Measurements from ENCODE around the gene B3GALNT1.

B3GALNT1 gene

GRCh38 chr3:161083131-161083530, 22.0 kb downstream of the B3GALNT1 start:
- no peak for DNase-seq (ENCODE audit: low spot score)
- in situ Hi-C loops (cut with MboI; ENCODE audit: low pct_unique_long_range_greater_than_20kb, low sequenced_read_pairs, unreplicated experiment): no loop called here
- no peak for TF ChIP-seq CTCF (IDR thresholded peaks at IDR 0.05; ENCODE audit: extremely low read depth, insufficient read depth, missing control alignments)

- in situ Hi-C loops (cut with MboI; ENCODE audit: low pct_unique_long_range_greater_than_20kb, low sequenced_read_pairs, unreplicated experiment): no loop called here
- no peak for DNase-seq (ENCODE audit: low spot score)
- TF ChIP-seq CTCF (IDR thresholded peaks at IDR 0.05; ENCODE audit: extremely low read depth, insufficient read depth, missing control alignments): no peak
These were observed 23.1 kb downstream of the B3GALNT1 start for GRCh38 chr3:161082063-161082462.

- DNase-seq (ENCODE audit: low spot score): no peak
- in situ Hi-C loops (cut with MboI; ENCODE audit: low pct_unique_long_range_greater_than_20kb, low sequenced_read_pairs, unreplicated experiment): no loop called here
These were observed 23.5 kb downstream of the B3GALNT1 start for GRCh38 chr3:161081633-161082032.

GRCh38 chr3:161073181-161073580, 32.0 kb downstream of the B3GALNT1 start:
- no peak for TF ChIP-seq CTCF (IDR thresholded peaks at IDR 0.05; ENCODE audit: extremely low read depth, insufficient read depth, missing control alignments)
- in situ Hi-C loops (cut with MboI; ENCODE audit: low pct_unique_long_range_greater_than_20kb, low sequenced_read_pairs, unreplicated experiment): no loop called here
- DNase-seq (ENCODE audit: low spot score): no peak

More at GRCh38 chr3:161081633-161082032, 23.5 kb downstream of the B3GALNT1 start:
- no peak for TF ChIP-seq CTCF (IDR thresholded peaks at IDR 0.05; ENCODE audit: extremely low read depth, insufficient read depth, missing control alignments)

GRCh38 chr3:161072751-161073150, 32.4 kb downstream of the B3GALNT1 start:
- DNase-seq (ENCODE audit: low spot score): no peak
- in situ Hi-C loops (cut with MboI; ENCODE audit: low pct_unique_long_range_greater_than_20kb, low sequenced_read_pairs, unreplicated experiment): no loop called here
- TF ChIP-seq CTCF (IDR thresholded peaks at IDR 0.05; ENCODE audit: extremely low read depth, insufficient read depth, missing control alignments): no peak

GRCh38 chr3:161072211-161072621, 32.9 kb downstream of the B3GALNT1 start:
- DNase-seq (ENCODE audit: low spot score): no peak
- in situ Hi-C loops (cut with MboI; ENCODE audit: low pct_unique_long_range_greater_than_20kb, low sequenced_read_pairs, unreplicated experiment): no loop called here
- TF ChIP-seq CTCF (IDR thresholded peaks at IDR 0.05; ENCODE audit: extremely low read depth, insufficient read depth, missing control alignments): no peak

All from GM13977 (cell line).